Trophoblast cell (in vitro differentiated cells and primary cell): Measurements from ENCODE around the gene THSD4.

Experiments used
- DNase-seq, 2 donors: peaks; one replicate each; pipeline ENCODE4 v3.0.0-alpha.2; 2016
- H2AFZ ChIP-seq: 2 replicates; pipeline ENCODE4 v1.6.1; 2013; ENCODE audit warnings: low read length, moderate library complexity, mild to moderate bottlenecking; ENCODE audit not compliant: insufficient read depth, poor library complexity
- H2AK5ac ChIP-seq: 2 replicates; pipeline ENCODE4 v1.6.1; 2013; ENCODE audit warnings: mild to moderate bottlenecking, low read length
- H2BK120ac ChIP-seq: 2 replicates; pipeline ENCODE4 v1.6.1; 2013; ENCODE audit warnings: low read length, mild to moderate bottlenecking, moderate library complexity; ENCODE audit not compliant: insufficient read depth, poor library complexity
- H2BK12ac ChIP-seq: 2 replicates; pipeline ENCODE4 v1.6.1; 2013; ENCODE audit warnings: mild to moderate bottlenecking, low read length, moderate library complexity
- H2BK5ac ChIP-seq: 2 replicates; pipeline ENCODE4 v1.6.1; 2013; ENCODE audit warnings: low read length, low read depth, moderate library complexity, mild to moderate bottlenecking; ENCODE audit not compliant: poor library complexity
- H3K14ac ChIP-seq: 2 replicates; pipeline ENCODE4 v1.6.1; 2013; ENCODE audit warnings: mild to moderate bottlenecking, low read length
- H3K18ac ChIP-seq: 2 replicates; pipeline ENCODE4 v1.6.1; 2013; ENCODE audit warnings: mild to moderate bottlenecking, low read length
- H3K23ac ChIP-seq: 2 replicates; pipeline ENCODE4 v1.6.1; 2013; ENCODE audit warnings: low read length
- H3K27ac ChIP-seq: 2 replicates; pipeline ENCODE4 v1.5.1; 2013; ENCODE audit warnings: low read depth, mild to moderate bottlenecking, inconsistent platforms, low read length, moderate library complexity
- H3K27me3 ChIP-seq: 2 replicates; pipeline ENCODE4 v1.6.1; 2013; ENCODE audit warnings: inconsistent platforms, mild to moderate bottlenecking, low read length, moderate library complexity; ENCODE audit not compliant: insufficient read depth
- H3K36me3 ChIP-seq, 2 experiments: 1 replicate in 1 of 2; 2 replicates in 1 of 2; pipeline ENCODE4 v1.6.1; 2013; ENCODE audit warnings: low read length in 2 of 2, mild to moderate bottlenecking in 2 of 2, moderate library complexity in 1 of 2; ENCODE audit not compliant: insufficient read depth in 2 of 2, control insufficient read depth in 1 of 2
- H3K4ac ChIP-seq: 2 replicates; pipeline ENCODE4 v1.6.1; 2013; ENCODE audit warnings: low read depth, mild to moderate bottlenecking, low read length, moderate library complexity
- H3K4me1 ChIP-seq, 2 experiments: 1 replicate in 1 of 2; 2 replicates in 1 of 2; pipeline ENCODE4 v1.6.1; 2013; ENCODE audit warnings: low read length in 2 of 2, mild to moderate bottlenecking in 2 of 2, moderate library complexity in 1 of 2; ENCODE audit not compliant: insufficient read depth in 2 of 2, control insufficient read depth in 1 of 2
- H3K4me2 ChIP-seq: 2 replicates; pipeline ENCODE4 v1.6.1; 2013; ENCODE audit warnings: inconsistent platforms, mild to moderate bottlenecking, low read length, moderate library complexity
- H3K4me3 ChIP-seq: 2 replicates; pipeline ENCODE4 v1.5.1; 2013; ENCODE audit warnings: mild to moderate bottlenecking, low read depth, low read length, inconsistent platforms
- H3K79me1 ChIP-seq: one replicate; pipeline ENCODE4 v1.6.1; 2013; ENCODE audit warnings: low read length
- H3K79me2 ChIP-seq: 2 replicates; pipeline ENCODE4 v1.6.1; 2013; ENCODE audit warnings: low read length, mild to moderate bottlenecking; ENCODE audit not compliant: control insufficient read depth, insufficient read depth, poor library complexity
- H3K9ac ChIP-seq: 2 replicates; pipeline ENCODE4 v1.6.1; 2013; ENCODE audit warnings: mild to moderate bottlenecking, low read length
- H3K9me3 ChIP-seq: 2 replicates; pipeline ENCODE4 v1.6.1; 2013; ENCODE audit warnings: low read depth, mild to moderate bottlenecking, control low read depth, inconsistent platforms, low read length; ENCODE audit not compliant: insufficient read depth
- H4K12ac ChIP-seq: 2 replicates; pipeline ENCODE4 v1.6.1; 2013; ENCODE audit warnings: low read depth, mild to moderate bottlenecking, low read length, moderate library complexity
- H4K8ac ChIP-seq: 2 replicates; pipeline ENCODE4 v1.6.1; 2013; ENCODE audit warnings: low read depth, mild to moderate bottlenecking, low read length, moderate library complexity
- H4K91ac ChIP-seq: one replicate; pipeline ENCODE4 v1.6.1; 2013; ENCODE audit warnings: low read depth, mild to moderate bottlenecking, low read length, moderate library complexity
- WGBS: extraction: QIAGEN DNeasy Blood & Tissue Kit; methylation state at CpG from one replicate; pipeline ENCODE4 v1.1.7; 2013; ENCODE audit warnings: missing lambda C conversion rate; ENCODE audit not compliant: insufficient read length, insufficient coverage; ENCODE audit errors: extremely low coverage; 5-methylcytosine and 5-hydroxymethylcytosine counted together

The THSD4 gene

DNA sequence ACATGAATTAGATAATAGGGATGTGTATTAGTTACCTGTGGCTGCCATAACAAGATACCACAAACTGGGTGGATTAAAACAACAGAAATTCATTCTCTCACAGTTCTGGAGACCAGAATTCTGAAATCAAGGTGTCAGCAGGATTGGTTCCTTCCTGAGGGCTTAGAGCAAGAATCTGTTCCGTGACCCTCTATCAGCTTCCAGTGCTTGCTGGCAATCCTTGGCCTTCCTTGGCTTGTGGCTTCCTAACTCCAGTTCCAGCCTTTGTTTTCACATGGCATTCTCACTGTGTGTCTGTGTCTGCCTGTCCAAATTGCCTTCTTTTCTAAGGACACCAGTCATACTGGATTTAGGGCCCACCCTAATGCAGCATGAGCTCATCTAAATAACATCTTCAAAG, 600.6 kb downstream of the THSD4 start:
- Histone ChIP-seq H3K4me2 (no peak overlapping the region), H3K9me3 (peaks cover 1% of the 10 kb centered on the region), H3K27ac (no peak overlapping the region), H3K4ac (no peak overlapping the region), H4K8ac (no peak overlapping the region), H3K4me1 (no peaks in the 10 kb centered on the region), H2BK12ac (no peak overlapping the region), H3K9ac (no peak overlapping the region), H3K79me2 (no peaks in the 10 kb centered on the region), H4K91ac (no peak overlapping the region), H3K4me3 (no peak overlapping the region), H4K12ac (no peak overlapping the region), H3K23ac (no peak overlapping the region), H3K27me3 (no peaks in the 10 kb centered on the region), H3K14ac (no peak overlapping the region), H2AFZ (no peak overlapping the region), H2BK120ac (no peak overlapping the region), H2AK5ac (no peak overlapping the region), H3K18ac (no peak overlapping the region), H3K79me1 (no peaks in the 10 kb centered on the region), H2BK5ac (no peak overlapping the region), H3K36me3 (no peaks in the 10 kb centered on the region)
- WGBS, result no CpG with 5 or more reads among the region's 1 CpG
- DNase-seq, result no peak

GRCh38 chr15:71716990-71717389, 601.7 kb downstream of the THSD4 start:
- Histone ChIP-seq H4K12ac (no peak overlapping the region), H3K36me3 (no peaks in the 10 kb centered on the region), H2BK5ac (no peak overlapping the region), H2BK12ac (no peak overlapping the region), H3K4me3 (no peak overlapping the region), H2AK5ac (no peak overlapping the region), H3K79me2 (no peaks in the 10 kb centered on the region), H2AFZ (no peak overlapping the region), H3K27ac (no peak overlapping the region), H3K9me3 (peaks cover 1% of the 10 kb centered on the region), H3K4me2 (no peak overlapping the region), H2BK120ac (no peak overlapping the region), H3K27me3 (no peaks in the 10 kb centered on the region), H3K23ac (no peak overlapping the region), H3K79me1 (no peaks in the 10 kb centered on the region), H3K4me1 (no peaks in the 10 kb centered on the region), H4K91ac (no peak overlapping the region), H3K4ac (no peak overlapping the region), H3K18ac (no peak overlapping the region), H3K9ac (no peak overlapping the region), H3K14ac (no peak overlapping the region), H4K8ac (no peak overlapping the region)
- peak in 1 of 2 donors; percentile 2 for DNase-seq

DNA sequence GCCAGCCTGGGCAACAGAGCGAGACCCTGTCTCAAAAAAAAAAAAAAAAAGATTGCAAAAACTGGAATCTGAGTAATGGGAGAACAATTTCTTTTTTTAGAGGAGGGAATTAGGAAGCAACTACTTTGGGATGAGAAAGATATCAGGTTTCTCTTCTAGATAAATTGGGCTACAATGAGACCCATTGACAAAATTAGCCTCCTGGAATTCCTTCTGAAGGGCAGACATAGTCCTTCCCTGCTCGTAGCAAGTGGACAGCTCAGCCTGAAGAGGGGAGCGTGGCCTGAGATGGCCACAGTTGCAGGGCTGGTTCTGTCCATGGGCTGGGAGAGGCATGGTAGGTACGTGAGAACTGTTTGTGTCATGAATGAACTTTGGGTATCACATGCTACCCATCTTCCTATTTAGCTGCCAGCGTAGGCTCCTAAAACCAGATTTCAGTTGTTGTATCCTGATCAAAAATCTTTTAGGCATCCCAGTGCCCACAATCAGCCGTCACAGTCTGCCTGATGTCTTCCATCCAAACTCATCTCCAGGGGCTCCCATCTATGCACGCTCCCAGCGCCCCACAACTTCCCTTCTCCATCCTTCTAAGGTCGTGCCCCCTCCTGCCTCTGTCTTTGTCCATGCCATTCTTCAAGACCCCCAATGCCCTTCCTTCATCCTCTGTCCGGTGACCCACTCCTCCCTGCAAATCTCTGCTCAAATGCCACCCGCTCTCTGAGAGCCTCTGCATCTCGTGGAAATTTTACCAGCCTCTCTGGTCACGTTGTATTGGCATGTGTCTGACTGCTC, 603.0 kb downstream of the THSD4 start:
- no peak overlapping the region for H3K14ac ChIP-seq
- no peak overlapping the region for H3K18ac ChIP-seq
- no peaks in the 10 kb centered on the region for H3K79me2 ChIP-seq
- no peak overlapping the region for H4K12ac ChIP-seq
- H3K4ac ChIP-seq, result no peak overlapping the region
- H3K23ac ChIP-seq, result no peak overlapping the region
- H3K27ac ChIP-seq, result no peak overlapping the region
- no peaks in the 10 kb centered on the region for H3K4me1 ChIP-seq
- WGBS, result no CpG with 5 or more reads among the region's 13 CpGs
- H3K79me1 ChIP-seq, result no peaks in the 10 kb centered on the region
- H3K27me3 ChIP-seq, result no peaks in the 10 kb centered on the region
- no peak overlapping the region for H4K8ac ChIP-seq
- no peak overlapping the region for H2AK5ac ChIP-seq
- H2BK120ac ChIP-seq, result no peak overlapping the region
- DNase-seq, result no peak
- no peak overlapping the region for H4K91ac ChIP-seq
- no peak overlapping the region for H3K4me2 ChIP-seq
- H3K9me3 ChIP-seq, result peaks cover 1% of the 10 kb centered on the region
- no peak overlapping the region for H2AFZ ChIP-seq
- H3K36me3 ChIP-seq, result no peaks in the 10 kb centered on the region
- no peak overlapping the region for H3K9ac ChIP-seq
- H2BK5ac ChIP-seq, result no peak overlapping the region
- H3K4me3 ChIP-seq, result no peak overlapping the region
- H2BK12ac ChIP-seq, result no peak overlapping the region

- no peak overlapping the region for H2AFZ ChIP-seq
- H3K4ac ChIP-seq, result no peak overlapping the region
- no peaks in the 10 kb centered on the region for H3K4me1 ChIP-seq
- H3K4me3 ChIP-seq, result no peak overlapping the region
- no peaks in the 10 kb centered on the region for H3K9me3 ChIP-seq
- H2BK120ac ChIP-seq, result no peak overlapping the region
- H2AK5ac ChIP-seq, result no peak overlapping the region
- H3K4me2 ChIP-seq, result no peak overlapping the region
- no peaks in the 10 kb centered on the region for H3K27me3 ChIP-seq
- H4K8ac ChIP-seq, result no peak overlapping the region
- H3K9ac ChIP-seq, result no peak overlapping the region
- H3K14ac ChIP-seq, result no peak overlapping the region
- no peak overlapping the region for H2BK12ac ChIP-seq
- H3K18ac ChIP-seq, result no peak overlapping the region
- H2BK5ac ChIP-seq, result no peak overlapping the region
- H4K91ac ChIP-seq, result no peak overlapping the region
- no peak overlapping the region for H4K12ac ChIP-seq
- H3K27ac ChIP-seq, result no peak overlapping the region
- no peaks in the 10 kb centered on the region for H3K79me2 ChIP-seq
- H3K36me3 ChIP-seq, result no peaks in the 10 kb centered on the region
- no peak for DNase-seq
- no peak overlapping the region for H3K23ac ChIP-seq
- no peaks in the 10 kb centered on the region for H3K79me1 ChIP-seq
These were observed 608.1 kb downstream of the THSD4 start for GRCh38 chr15:71723344-71723743.
